Natural killer cell (primary cell): ENCODE results near the gene CBARP. TPM values are rescaled to one million over a fixed set of nuclear protein-coding genes. Genes with fewer than 3 reads are reported as not detected.
A peak's percentile ranks its signal among the peaks of the same experiment; 100 is the strongest.

Source experiments
- ATAC-seq, 3 donors: fragments of 150-1000 bp in 2 of 3; fragments of 200-7000 bp in 1 of 3; cut with Tn5 transposase; 1 replicate in 1 of 3; 2 replicates in 2 of 3; pipeline ENCODE4 v1.10.0; 2021; ENCODE audit warnings: mild to moderate bottlenecking in 2 of 3, moderate library complexity in 2 of 3
- DNase-seq, 2 donors: peaks; one replicate each; pipeline versions ENCODE4 v3.0.0 to v3.0.0-alpha.2; 2013 to 2021; ENCODE audit warnings: mixed read lengths in 1 of 2
- H3K27ac ChIP-seq: one replicate; pipeline ENCODE4 v1.5.1; 2013; ENCODE audit warnings: mild to moderate bottlenecking, low read length
- H3K27me3 ChIP-seq: one replicate; pipeline ENCODE4 v1.6.1; 2013; ENCODE audit warnings: low read length; ENCODE audit not compliant: control insufficient read depth, insufficient read depth
- H3K36me3 ChIP-seq: one replicate; pipeline ENCODE4 v1.6.1; 2013; ENCODE audit warnings: low read length; ENCODE audit not compliant: control insufficient read depth, insufficient read depth
- H3K4me1 ChIP-seq: one replicate; pipeline ENCODE4 v1.6.1; 2013; ENCODE audit warnings: low read length; ENCODE audit not compliant: control insufficient read depth, insufficient read depth
- H3K4me3 ChIP-seq: one replicate; pipeline ENCODE4 v1.5.1; 2013; ENCODE audit warnings: low read length
- H3K9me3 ChIP-seq: one replicate; pipeline ENCODE4 v1.6.1; 2013; ENCODE audit warnings: low read length; ENCODE audit not compliant: control insufficient read depth, insufficient read depth
- H3K27ac Mint-ChIP-seq, 2 donors: one replicate each; pipeline ENCODE4 v1.8.0; 2022; ENCODE audit warnings: mild to moderate bottlenecking in 2 of 2, mixed read lengths in 2 of 2, moderate library complexity in 1 of 2
- H3K27me3 Mint-ChIP-seq, 2 donors: one replicate each; pipeline ENCODE4 v1.8.0; 2022; ENCODE audit warnings: low read depth in 2 of 2, mixed read lengths in 2 of 2
- H3K36me3 Mint-ChIP-seq: one replicate; pipeline ENCODE4 v1.8.0; 2022; ENCODE audit warnings: mixed read lengths
- H3K4me1 Mint-ChIP-seq, 2 donors: one replicate each; pipeline ENCODE4 v1.8.0; 2022; ENCODE audit warnings: mixed read lengths in 2 of 2
- H3K4me3 Mint-ChIP-seq: one replicate; pipeline ENCODE4 v1.8.0; 2022; ENCODE audit warnings: mild to moderate bottlenecking, moderate library complexity, mixed read lengths
- H3K9me3 Mint-ChIP-seq, 2 donors: one replicate each; pipeline ENCODE4 v1.8.0; 2022; ENCODE audit warnings: mixed read lengths in 2 of 2
- WGBS: methylation state at CpG from one replicate; pipeline ENCODE4 v1.1.7; 2013; ENCODE audit warnings: missing lambda C conversion rate; ENCODE audit not compliant: insufficient coverage; 5-methylcytosine and 5-hydroxymethylcytosine counted together
- intact Hi-C: fragments of 100-400 bp; cut with micrococcal nuclease; formaldehyde crosslinking; loops from one replicate; pipeline ENCODE4 v1.14.2; 2022
- total RNA-seq, 4 donors: library from RNA; stranded (reverse); fragments of 120-200 nt in 1 of 4; gene quantifications; one replicate each; pipeline versions ENCODE4 v1.2.3 to v1.2.4, GENCODE V29; 2013 to 2022
- TF ChIP-seq, protein P1 (sequence below): fragments of 200-600 bp; IDR thresholded peaks from one replicate; pipeline ENCODE4 v1.8.0; 2022; ENCODE audit warnings: antibody characterized with exemption

CBARP gene
- total RNA-seq, 3 donors from 2014 or later (not counting 1 experiment from before 2014, with no cell fraction given) = 0.14 to 0.41 TPM; not detected in 1

- TF ChIP-seq, protein P1, sequence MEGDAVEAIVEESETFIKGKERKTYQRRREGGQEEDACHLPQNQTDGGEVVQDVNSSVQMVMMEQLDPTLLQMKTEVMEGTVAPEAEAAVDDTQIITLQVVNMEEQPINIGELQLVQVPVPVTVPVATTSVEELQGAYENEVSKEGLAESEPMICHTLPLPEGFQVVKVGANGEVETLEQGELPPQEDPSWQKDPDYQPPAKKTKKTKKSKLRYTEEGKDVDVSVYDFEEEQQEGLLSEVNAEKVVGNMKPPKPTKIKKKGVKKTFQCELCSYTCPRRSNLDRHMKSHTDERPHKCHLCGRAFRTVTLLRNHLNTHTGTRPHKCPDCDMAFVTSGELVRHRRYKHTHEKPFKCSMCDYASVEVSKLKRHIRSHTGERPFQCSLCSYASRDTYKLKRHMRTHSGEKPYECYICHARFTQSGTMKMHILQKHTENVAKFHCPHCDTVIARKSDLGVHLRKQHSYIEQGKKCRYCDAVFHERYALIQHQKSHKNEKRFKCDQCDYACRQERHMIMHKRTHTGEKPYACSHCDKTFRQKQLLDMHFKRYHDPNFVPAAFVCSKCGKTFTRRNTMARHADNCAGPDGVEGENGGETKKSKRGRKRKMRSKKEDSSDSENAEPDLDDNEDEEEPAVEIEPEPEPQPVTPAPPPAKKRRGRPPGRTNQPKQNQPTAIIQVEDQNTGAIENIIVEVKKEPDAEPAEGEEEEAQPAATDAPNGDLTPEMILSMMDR = no peak
- no peaks in the 10 kb centered on the region for H3K9me3 ChIP-seq
- H3K27me3 ChIP-seq = no peaks in the 10 kb centered on the region
- no peak overlapping the region for H3K4me3 ChIP-seq
- intact Hi-C loops = no loop called here
- H3K27ac ChIP-seq = no peak overlapping the region
- ATAC-seq (no peak), DNase-seq (no peak)
- no peaks in the 10 kb centered on the region for H3K4me1 ChIP-seq
- Mint-ChIP-seq H3K4me3 (no peak overlapping the region), H3K9me3 (no peaks in the 10 kb centered on the region), H3K27me3 (no peaks in the 10 kb centered on the region), H3K36me3 (no peaks in the 10 kb centered on the region), H3K4me1 (no peaks in the 10 kb centered on the region), H3K27ac (no peak overlapping the region)
- peaks cover 47% of the 10 kb centered on the region for H3K36me3 ChIP-seq
- 88% methylated on average over 16 of the region's 16 CpGs for WGBS
Measured at GRCh38 chr19:1224847-1225246, 13.0 kb downstream of the CBARP start.

DNA sequence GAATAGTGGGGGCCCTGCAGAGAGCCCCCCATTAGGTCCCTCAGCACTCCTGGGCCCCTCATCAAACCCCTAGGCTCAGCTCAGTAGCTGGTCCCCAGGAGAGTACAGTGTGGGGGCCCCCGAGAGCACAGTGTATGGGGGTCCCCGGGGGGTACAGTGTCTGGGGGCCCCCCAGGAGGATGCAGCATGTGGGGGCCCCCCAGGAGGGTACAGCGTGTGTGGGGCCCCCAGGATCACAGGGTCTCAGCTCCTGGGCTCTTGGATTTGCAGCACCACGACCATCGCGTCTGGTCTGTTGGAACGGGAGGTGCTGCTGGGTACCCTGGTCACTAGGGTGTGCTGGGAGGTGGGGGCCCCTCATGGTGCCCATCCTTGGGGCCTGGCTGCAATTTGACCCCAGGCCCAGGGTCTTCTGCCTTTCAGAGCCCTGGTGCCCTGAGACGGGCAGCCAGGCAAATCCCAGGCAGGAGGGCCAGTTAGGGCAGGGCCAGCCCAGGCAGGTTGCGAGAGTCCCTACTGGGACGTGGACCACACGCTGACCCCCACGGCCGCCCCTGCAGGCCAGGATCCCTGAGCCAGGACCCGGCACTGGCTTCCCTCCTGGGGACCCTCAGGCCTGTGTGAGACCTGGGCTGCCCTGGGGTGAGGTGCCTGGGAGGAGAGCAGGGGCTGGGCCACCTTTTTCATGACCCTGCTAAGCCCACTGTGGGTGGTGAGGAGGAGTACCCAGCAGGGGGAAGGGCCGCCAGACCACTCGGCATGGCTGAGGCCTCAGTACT, 13.6 kb downstream of the CBARP start:
- H3K4me1 Mint-ChIP-seq = no peaks in the 10 kb centered on the region
- Histone ChIP-seq H3K4me1 (no peaks in the 10 kb centered on the region), H3K4me3 (no peak overlapping the region), H3K36me3 (peaks cover 47% of the 10 kb centered on the region), H3K27me3 (no peaks in the 10 kb centered on the region), H3K9me3 (no peaks in the 10 kb centered on the region), H3K27ac (no peak overlapping the region)
- 97% methylated on average over 16 of the region's 16 CpGs for WGBS
- intact Hi-C loops = no loop called here
- TF ChIP-seq, protein P1 = no peak
- no peak overlapping the region for H3K27ac Mint-ChIP-seq
- ATAC-seq (no peak), DNase-seq (no peak)
- H3K36me3 Mint-ChIP-seq = no peaks in the 10 kb centered on the region
- H3K4me3 Mint-ChIP-seq = no peak overlapping the region
- H3K9me3 Mint-ChIP-seq = no peaks in the 10 kb centered on the region
- H3K27me3 Mint-ChIP-seq = no peaks in the 10 kb centered on the region

DNA sequence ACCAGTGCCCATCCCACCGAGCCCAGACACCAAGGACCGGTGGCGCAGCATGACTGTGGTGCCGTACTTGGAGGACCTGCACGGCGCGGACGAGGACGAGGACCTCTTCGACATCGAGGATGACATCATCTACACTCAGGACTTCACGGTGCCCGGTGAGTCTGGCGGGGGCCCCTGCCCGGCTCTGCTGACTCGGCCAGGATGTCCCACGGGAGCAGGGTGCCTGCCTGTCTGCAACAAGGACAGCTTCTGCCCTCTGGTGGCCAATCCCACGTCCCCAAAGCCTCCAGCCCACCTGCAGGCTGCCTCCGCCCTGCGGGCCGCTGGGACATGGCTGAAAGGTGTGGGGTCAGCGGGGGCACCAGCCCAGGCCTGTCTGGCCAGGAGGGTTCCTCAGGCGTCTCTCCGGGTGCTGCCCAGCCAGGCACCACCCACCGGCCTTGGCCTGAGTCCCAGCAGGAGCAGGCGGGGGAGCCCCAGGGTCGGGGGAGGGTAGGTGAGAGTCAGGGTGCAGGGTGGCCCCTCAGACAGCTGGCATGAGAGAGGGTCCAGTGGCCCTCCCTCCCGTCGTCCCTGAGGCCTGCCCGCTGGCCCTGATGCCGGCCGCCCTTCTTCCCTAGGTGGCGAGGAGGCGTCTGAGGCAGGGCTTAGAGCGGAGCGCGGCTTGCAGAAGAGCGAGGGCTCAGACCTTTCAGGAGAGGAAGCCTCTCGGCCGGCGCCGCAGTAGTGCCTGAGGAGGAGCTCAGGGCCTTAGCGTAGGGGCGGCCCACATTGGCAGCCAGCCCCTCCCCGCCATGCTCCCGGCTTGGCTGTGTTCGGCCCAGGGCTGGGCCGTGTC, 14.6 kb downstream of the CBARP start:
- peak in 1 of 3 donors; percentile 29 for ATAC-seq
- H3K9me3 ChIP-seq = no peaks in the 10 kb centered on the region
- no peaks in the 10 kb centered on the region for H3K27me3 Mint-ChIP-seq
- TF ChIP-seq, protein P1 = no peak
- H3K27ac Mint-ChIP-seq = no peak overlapping the region
- 91% methylated on average over 48 of the region's 48 CpGs for WGBS
- no peak overlapping the region for H3K4me3 ChIP-seq
- H3K4me1 ChIP-seq = no peaks in the 10 kb centered on the region
- H3K4me3 Mint-ChIP-seq = no peak overlapping the region
- no peaks in the 10 kb centered on the region for H3K4me1 Mint-ChIP-seq
- no peaks in the 10 kb centered on the region for H3K27me3 ChIP-seq
- no peaks in the 10 kb centered on the region for H3K36me3 Mint-ChIP-seq
- H3K36me3 ChIP-seq = peaks cover 47% of the 10 kb centered on the region
- DNase-seq = peak in 1 of 2 donors; percentile 55
- intact Hi-C loops = no loop called here
- H3K9me3 Mint-ChIP-seq = no peaks in the 10 kb centered on the region
- H3K27ac ChIP-seq = no peak overlapping the region
